Left lung (tissue), 10 donors: ENCODE measurements around the gene KYNU. TPM values are rescaled to one million over a fixed set of nuclear protein-coding genes. Genes with fewer than 3 reads are reported as not detected.

Experiments used
- ATAC-seq: fragments of 200-7000 bp; cut with Tn5 transposase; one replicate; pipeline ENCODE4 v1.9.1; 2020; ENCODE audit warnings: moderate library complexity
- DNase-seq, 4 donors: peaks; one replicate each; pipeline ENCODE4 v3.0.0-alpha.2; 2013 to 2020
- H3K27ac ChIP-seq, 2 donors: fragments of 200-600 bp; sonication (generic) in 1 of 2; one replicate each; pipeline versions ENCODE4 v1.5.0 to v1.8.0; 2020 to 2021
- H3K27me3 ChIP-seq, 2 donors: fragments of 200-600 bp; sonication (generic) in 1 of 2; one replicate each; pipeline versions ENCODE4 v1.5.0 to v1.8.0; 2020 to 2021
- H3K36me3 ChIP-seq, 2 donors: fragments of 200-600 bp; sonication (generic) in 1 of 2; one replicate each; pipeline versions ENCODE4 v1.5.0 to v1.8.0; 2020 to 2021
- H3K4me1 ChIP-seq, 2 donors: fragments of 200-600 bp; one replicate each; pipeline ENCODE4 v1.8.0; 2021
- H3K4me3 ChIP-seq, 2 donors: fragments of 200-600 bp; sonication (generic) in 1 of 2; one replicate each; pipeline versions ENCODE4 v1.5.0 to v1.8.0; 2020 to 2021; ENCODE audit warnings: mild to moderate bottlenecking in 1 of 2
- H3K9me3 ChIP-seq, 2 donors: fragments of 200-600 bp; sonication (generic) in 1 of 2; one replicate each; pipeline versions ENCODE4 v1.5.0 to v1.8.0; 2020 to 2021
- intact Hi-C, 2 donors: fragments of 100-400 bp; cut with DNase I; formaldehyde crosslinking; loops; one replicate each; pipeline versions ENCODE4 v1.11.2 to v1.14.2; 2022
- polyA plus RNA-seq, 6 donors: library from polyadenylated mRNA; unstranded; fragments of 120-200 nt; gene quantifications; one replicate each; pipeline ENCODE4 v1.2.1, GENCODE V29; 2013; ENCODE audit not compliant: insufficient read length in 6 of 6
- total RNA-seq, 2 donors: library from RNA; stranded (reverse); fragmentation: NEBNext Ultra II Directional; extraction: Animal tissue kit (Norgen Biotek cat#: 25700); gene quantifications; one replicate each; pipeline ENCODE4 v1.2.1, GENCODE V29; 2021
- TF ChIP-seq, protein P1 (sequence below), 2 donors: fragments of 200-600 bp; sonication (generic) in 1 of 2; IDR thresholded peaks; one replicate each; pipeline versions ENCODE4 v1.5.0 to v1.8.0; 2021; ENCODE audit warnings: antibody characterized with exemption in 2 of 2
- donor health status: DM: no; HTN: yes; CAD: no.
- donor health status: DM: no; HTN: no; CAD: no.

The KYNU gene
- total and polyA plus RNA-seq, 8 donors: 0.72 to 29.7 (median 0.84) TPM

DNA sequence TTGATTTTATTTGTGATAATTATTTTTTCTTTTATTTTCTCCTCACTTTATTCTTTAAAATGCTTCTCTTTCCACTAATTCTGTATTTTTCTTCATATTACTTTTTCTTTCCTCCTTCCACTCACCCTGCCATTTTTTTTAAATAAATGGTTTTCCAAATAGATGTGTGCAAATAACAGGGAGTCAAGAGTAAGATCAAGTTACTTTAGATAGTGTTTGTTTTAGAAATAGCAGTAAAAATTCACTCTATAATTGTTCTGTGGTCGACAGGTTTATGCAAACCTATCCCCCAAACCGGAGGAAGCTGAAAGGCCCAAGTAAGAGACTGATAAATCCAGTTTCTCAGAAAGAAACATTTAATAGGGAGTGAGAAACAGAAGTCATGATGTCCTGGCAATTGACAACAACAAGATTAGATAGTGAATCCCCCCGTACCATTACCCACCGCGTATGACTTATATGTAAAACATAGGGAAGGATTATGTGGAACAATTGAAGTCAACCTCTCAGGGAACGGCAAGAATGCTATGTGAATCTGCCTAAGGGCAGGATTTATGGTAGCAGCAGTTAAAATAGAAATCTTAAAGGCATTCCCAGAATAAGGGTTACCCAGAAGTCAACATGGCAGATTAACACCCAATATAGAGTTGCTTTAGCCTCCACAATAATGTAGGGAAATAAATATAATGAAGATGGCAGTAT, 75.5 kb downstream of the KYNU start:
- DNase-seq (no peak), ATAC-seq (no peak)
- H3K9me3 ChIP-seq: no peaks in the 10 kb centered on the region
- H3K4me1 ChIP-seq: no peaks in the 10 kb centered on the region
- TF ChIP-seq, protein P1, sequence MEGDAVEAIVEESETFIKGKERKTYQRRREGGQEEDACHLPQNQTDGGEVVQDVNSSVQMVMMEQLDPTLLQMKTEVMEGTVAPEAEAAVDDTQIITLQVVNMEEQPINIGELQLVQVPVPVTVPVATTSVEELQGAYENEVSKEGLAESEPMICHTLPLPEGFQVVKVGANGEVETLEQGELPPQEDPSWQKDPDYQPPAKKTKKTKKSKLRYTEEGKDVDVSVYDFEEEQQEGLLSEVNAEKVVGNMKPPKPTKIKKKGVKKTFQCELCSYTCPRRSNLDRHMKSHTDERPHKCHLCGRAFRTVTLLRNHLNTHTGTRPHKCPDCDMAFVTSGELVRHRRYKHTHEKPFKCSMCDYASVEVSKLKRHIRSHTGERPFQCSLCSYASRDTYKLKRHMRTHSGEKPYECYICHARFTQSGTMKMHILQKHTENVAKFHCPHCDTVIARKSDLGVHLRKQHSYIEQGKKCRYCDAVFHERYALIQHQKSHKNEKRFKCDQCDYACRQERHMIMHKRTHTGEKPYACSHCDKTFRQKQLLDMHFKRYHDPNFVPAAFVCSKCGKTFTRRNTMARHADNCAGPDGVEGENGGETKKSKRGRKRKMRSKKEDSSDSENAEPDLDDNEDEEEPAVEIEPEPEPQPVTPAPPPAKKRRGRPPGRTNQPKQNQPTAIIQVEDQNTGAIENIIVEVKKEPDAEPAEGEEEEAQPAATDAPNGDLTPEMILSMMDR (IDR thresholded peaks at IDR 0.05): no peak
- intact Hi-C loops: no loop called here
- H3K27ac ChIP-seq: no peak overlapping the region
- no peak overlapping the region for H3K4me3 ChIP-seq
- no peaks in the 10 kb centered on the region for H3K27me3 ChIP-seq
- peaks cover 0 to 5% of the 10 kb centered on the region in 2 donors for H3K36me3 ChIP-seq

DNA sequence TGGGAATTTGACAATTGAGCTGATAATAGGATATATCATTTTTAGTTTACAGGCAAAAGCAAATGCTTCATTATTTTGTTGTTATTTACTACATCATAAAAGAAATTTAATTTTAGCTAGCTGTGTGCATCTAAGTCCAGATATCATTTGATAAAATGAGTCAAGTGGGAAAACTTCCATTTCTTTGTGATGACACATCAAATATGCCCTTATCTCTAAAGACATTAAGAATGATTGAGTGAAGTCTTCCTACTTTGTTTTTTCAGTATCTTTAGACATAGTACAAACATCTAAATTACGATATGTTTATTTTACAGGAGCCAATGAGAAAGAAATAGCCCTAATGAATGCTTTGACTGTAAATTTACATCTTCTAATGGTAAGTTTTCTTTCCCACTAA, 77.0 kb downstream of the KYNU start:
- Histone ChIP-seq H3K36me3 (peaks cover 0 to 8% of the 10 kb centered on the region in 2 donors), H3K27ac (no peak overlapping the region), H3K4me3 (no peak overlapping the region), H3K27me3 (no peaks in the 10 kb centered on the region), H3K4me1 (no peaks in the 10 kb centered on the region), H3K9me3 (no peaks in the 10 kb centered on the region)
- TF ChIP-seq, protein P1 (IDR thresholded peaks at IDR 0.05): no peak
- intact Hi-C loops: no loop called here
- no peak for ATAC-seq
- DNase-seq: no peak

DNA sequence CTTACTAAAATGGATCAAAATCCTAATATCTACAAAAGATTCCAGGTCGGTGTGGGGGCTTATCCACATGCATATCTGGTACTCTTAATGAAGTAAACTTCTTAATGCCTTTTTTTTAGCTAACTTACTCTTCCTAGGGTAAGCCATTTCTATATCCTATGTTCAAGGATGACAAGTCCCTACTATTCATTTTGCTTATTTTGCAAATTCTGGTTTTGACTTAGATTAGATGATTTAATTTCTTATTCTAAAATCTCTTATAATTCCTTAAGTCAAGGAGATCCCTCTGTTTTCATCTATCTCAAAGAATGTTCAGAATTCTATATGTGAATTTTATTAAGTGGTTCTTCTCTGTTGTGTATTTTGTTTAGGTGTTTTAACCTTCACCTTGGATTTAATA, 79.7 kb downstream of the KYNU start:
- Histone ChIP-seq H3K36me3 (peaks cover 0 to 20% of the 10 kb centered on the region in 2 donors), H3K4me1 (no peaks in the 10 kb centered on the region), H3K27me3 (no peaks in the 10 kb centered on the region), H3K4me3 (no peak overlapping the region), H3K27ac (no peak overlapping the region), H3K9me3 (no peaks in the 10 kb centered on the region)
- intact Hi-C loops: no loop called here
- DNase-seq (no peak), ATAC-seq (no peak)
- TF ChIP-seq, protein P1 (IDR thresholded peaks at IDR 0.05): no peak

DNA sequence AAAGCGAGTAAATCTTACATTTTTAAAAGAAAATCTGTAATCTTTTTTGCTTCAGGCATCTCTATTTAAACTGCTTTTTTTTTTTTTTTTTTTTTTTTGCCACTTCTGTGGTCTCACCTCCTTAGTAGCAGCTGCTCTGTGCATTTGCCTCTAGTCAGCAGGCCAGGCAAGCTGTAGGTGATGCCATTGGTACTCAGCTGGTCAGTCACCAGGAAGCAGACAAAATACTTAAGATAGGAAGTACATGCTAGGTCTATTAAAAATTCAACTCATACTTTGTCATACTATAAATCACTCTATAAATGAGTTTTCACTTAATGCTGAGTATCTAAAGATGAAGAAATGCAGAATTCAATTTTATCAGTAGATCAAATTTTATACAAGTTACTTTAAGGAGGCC, 83.7 kb downstream of the KYNU start:
- TF ChIP-seq, protein P1 (IDR thresholded peaks at IDR 0.05): no peak
- DNase-seq (no peak), ATAC-seq (no peak)
- intact Hi-C loops: no loop called here
- Histone ChIP-seq H3K36me3 (peaks cover 0 to 34% of the 10 kb centered on the region in 2 donors), H3K4me3 (no peak overlapping the region), H3K9me3 (peaks cover 0 to 8% of the 10 kb centered on the region in 2 donors), H3K4me1 (no peaks in the 10 kb centered on the region), H3K27ac (no peak overlapping the region), H3K27me3 (no peaks in the 10 kb centered on the region)

DNA sequence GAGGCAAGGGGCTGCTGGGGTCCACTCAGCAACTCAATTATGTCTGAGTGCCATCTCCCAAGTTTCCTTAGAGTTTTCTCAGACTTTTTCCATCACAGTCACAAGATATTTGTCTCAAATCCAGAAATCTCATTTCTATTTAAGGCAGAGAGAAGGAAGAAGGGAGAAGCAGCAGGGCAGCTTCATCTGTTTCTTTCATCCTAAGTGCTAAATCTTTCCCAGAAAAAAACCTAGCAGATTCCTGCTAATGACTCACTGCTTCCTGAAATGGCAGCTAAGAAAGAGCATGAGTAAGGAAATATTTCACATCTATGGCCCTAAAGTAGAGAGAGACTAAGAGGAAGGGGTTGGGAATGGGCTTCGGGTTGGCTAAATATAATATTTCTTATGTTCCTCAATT, 88.0 kb downstream of the KYNU start:
- Histone ChIP-seq H3K27ac (no peak overlapping the region), H3K9me3 (peaks cover 0 to 8% of the 10 kb centered on the region in 2 donors), H3K36me3 (peaks cover 0 to 24% of the 10 kb centered on the region in 2 donors), H3K4me1 (no peaks in the 10 kb centered on the region), H3K4me3 (no peak overlapping the region), H3K27me3 (no peaks in the 10 kb centered on the region)
- intact Hi-C loops: no loop called here
- no peak for ATAC-seq
- no peak for DNase-seq
- TF ChIP-seq, protein P1 (IDR thresholded peaks at IDR 0.05): no peak
